K562 (cell line): ENCODE data around the gene EOMES. TPM values are rescaled to one million over a fixed set of nuclear protein-coding genes. Genes with fewer than 3 reads are reported as not detected.

Source experiments
- ATAC-seq: fragments of 200-7000 bp; cut with Tn5 transposase; 3 replicates; pipeline ENCODE4 v1.9.1; 2020; ENCODE audit warnings: moderate library complexity
- BruUV-seq: library from RNA; stranded (reverse); fragments of 400-500 nt; replicated peaks from 2 replicates; lab custom pipeline; 2021; lab: Mats Ljungman, UMichigan
- CTCF ChIA-PET: fragments of 300-600 bp; formaldehyde crosslinking; extraction: SDS; loops from one replicate; lab custom pipeline; 2021; ENCODE audit warnings: low intra/inter-chr PET ratio; lab: Yijun Ruan, JAX
- POLR2A ChIA-PET: fragments of 300-600, 350-650 bp; sonication (Branson Sonifier 250); formaldehyde crosslinking; extraction: SDS; loops from one replicate; lab custom pipeline; 2021; ENCODE audit warnings: antibody characterized with exemption, inconsistent platforms; lab: Yijun Ruan, JAX
- DNase-seq, 4 experiments: peaks; one replicate each; pipeline versions ENCODE4 v3.0.0 to v3.0.0-alpha.2; 2011 to 2018; ENCODE audit warnings: low spot score in 3 of 4, mixed read lengths in 3 of 4; ENCODE audit errors: extremely low read depth in 1 of 4
- FAIRE-seq: peaks from 2 replicates; lab custom pipeline; 2011; peaks lifted over from hg19 to GRCh38; lab: Jason Lieb, UNC
- H2AFZ ChIP-seq: 2 replicates; pipeline ENCODE4 v1.6.0; 2011; ENCODE audit warnings: low read depth, low read length, control low read depth, inconsistent platforms
- H3K27ac ChIP-seq: fragments of 200-600 bp; 3 replicates; pipeline ENCODE4 v1.8.0; 2011; ENCODE audit warnings: low read depth, mild to moderate bottlenecking, control low read depth, inconsistent platforms, low read length, moderate library complexity, mixed read lengths; ENCODE audit errors: extremely low read depth
- H3K27me3 ChIP-seq, 2 experiments: fragments of 300-600 bp in 1 of 2; 2 replicates in 1 of 2; 3 replicates in 1 of 2; pipeline versions ENCODE4 v1.6.0 to v1.8.0; 2011; ENCODE audit warnings: inconsistent platforms in 2 of 2, low read length in 2 of 2, mild to moderate bottlenecking in 1 of 2, mixed read lengths in 1 of 2, moderate library complexity in 1 of 2; ENCODE audit not compliant: control insufficient read depth in 2 of 2, insufficient read depth in 2 of 2
- H3K36me3 ChIP-seq: fragments of 300-600 bp; 3 replicates; pipeline ENCODE4 v1.8.0; 2011; ENCODE audit warnings: mild to moderate bottlenecking, low read length, inconsistent platforms; ENCODE audit not compliant: control insufficient read depth, insufficient read depth
- H3K4me1 ChIP-seq, 2 experiments: fragments of 200-600 bp in 1 of 2; replicated peaks in 1 of 2; 2 replicates in 1 of 2; 3 replicates in 1 of 2; pipeline versions ENCODE4 v1.5.1 to v1.8.0; 2011; ENCODE audit warnings: inconsistent platforms in 2 of 2, low read length in 2 of 2, mild to moderate bottlenecking in 1 of 2, mixed read lengths in 1 of 2, moderate library complexity in 1 of 2; ENCODE audit not compliant: control insufficient read depth in 2 of 2, insufficient read depth in 2 of 2
- H3K4me2 ChIP-seq: 2 replicates; pipeline ENCODE4 v1.6.1; 2011; ENCODE audit warnings: low read length, control low read depth, inconsistent platforms, mixed read lengths; ENCODE audit not compliant: insufficient read depth
- H3K4me3 ChIP-seq: fragments of 200-600 bp; sonication (generic), shearing (Covaris generic); 2 replicates; pipeline ENCODE4 v1.5.1; 2016; ENCODE audit warnings: control low read depth, inconsistent platforms
- H3K79me2 ChIP-seq: fragments of 200-600 bp; 3 replicates; pipeline ENCODE4 v1.8.0; 2011; ENCODE audit warnings: low read length, inconsistent platforms; ENCODE audit not compliant: control insufficient read depth, insufficient read depth
- H3K9ac ChIP-seq, 2 experiments: 2 replicates each; pipeline versions ENCODE4 v1.6.0 to v1.6.1; 2011; ENCODE audit warnings: low read depth in 2 of 2, low read length in 2 of 2, control low read depth in 1 of 2, inconsistent platforms in 1 of 2, mild to moderate bottlenecking in 1 of 2, mixed read lengths in 1 of 2; ENCODE audit not compliant: insufficient read depth in 1 of 2
- H3K9me1 ChIP-seq: one replicate; pipeline ENCODE4 v1.6.0; 2011; ENCODE audit warnings: inconsistent platforms, mild to moderate bottlenecking, low read length, moderate library complexity; ENCODE audit not compliant: control insufficient read depth, insufficient read depth
- H3K9me3 ChIP-seq: replicated peaks from 2 replicates; pipeline ENCODE4 v1.5.1; 2011; ENCODE audit warnings: low read depth, low read length, inconsistent platforms; ENCODE audit not compliant: control insufficient read depth, insufficient read depth
- H4K20me1 ChIP-seq: replicated peaks from 2 replicates; pipeline ENCODE4 v1.6.1; 2011; ENCODE audit warnings: low read length, inconsistent platforms, mixed read lengths; ENCODE audit not compliant: control insufficient read depth, insufficient read depth
- ADNP ChIP-seq: fragments of 200-800 bp; sonication (Bioruptor generic); IDR thresholded peaks from 2 replicates; pipeline ENCODE4 v1.6.1; 2016; ENCODE audit warnings: missing genetic modification characterization, missing compliant biosample characterization
- LCOR ChIP-seq: sonication (generic); formaldehyde crosslinking; IDR thresholded peaks from 2 replicates; pipeline ENCODE4 v1.8.0; 2022; ENCODE audit warnings: mild to moderate bottlenecking, missing genetic modification reagents
- MAZ ChIP-seq, 2 experiments: fragments of 450-650 bp in 1 of 2; sonication (generic) in 1 of 2; formaldehyde crosslinking; IDR thresholded peaks in 1 of 2; conservative IDR thresholded peaks in 1 of 2; 2 replicates each; pipeline versions ENCODE4 v1.4.0 to v1.5.0; 2020; ENCODE audit warnings: mild to moderate bottlenecking in 1 of 2, missing genetic modification reagents in 1 of 2
- NFXL1 ChIP-seq: fragments of 450-650 bp; formaldehyde crosslinking; IDR thresholded peaks from 2 replicates; pipeline ENCODE4 v1.4.0; 2021; ENCODE audit warnings: mild to moderate bottlenecking
- POLR2AphosphoS5 ChIP-seq: IDR thresholded peaks from 2 replicates; pipeline ENCODE4 v1.6.1; 2011; ENCODE audit warnings: mild to moderate bottlenecking, low read depth, low read length, moderate library complexity; ENCODE audit not compliant: control insufficient read depth, insufficient read depth
- PPARD ChIP-seq: fragments of 250-450 bp; sonication (Bioruptor Pico); IDR thresholded peaks from 2 replicates; pipeline ENCODE4 v1.8.0; 2022; ENCODE audit warnings: inconsistent platforms, mild to moderate bottlenecking, moderate library complexity
- RBM34 ChIP-seq: fragments of 200-400 bp; formaldehyde crosslinking; IDR thresholded peaks from 2 replicates; pipeline ENCODE4 v1.6.1; 2018; ENCODE audit warnings: low read length, borderline replicate concordance; ENCODE audit not compliant: insufficient read depth
- SRSF7 ChIP-seq: fragments of 200-400 bp; formaldehyde crosslinking; optimal IDR thresholded peaks from 2 replicates; pipeline ENCODE3; 2017; ENCODE audit warnings: mild to moderate bottlenecking, low read depth, low read length
- ZBTB33 ChIP-seq: sonication (generic); formaldehyde crosslinking; IDR thresholded peaks from 2 replicates; pipeline ENCODE4 v1.8.1; 2023; ENCODE audit warnings: mild to moderate bottlenecking, missing genetic modification reagents
- ZKSCAN1 ChIP-seq: fragments of 150-350 bp; IDR thresholded peaks from 2 replicates; pipeline ENCODE4 v1.6.1; 2016; ENCODE audit warnings: low read depth, low read length
- ZNF232 ChIP-seq: sonication (generic); formaldehyde crosslinking; IDR thresholded peaks from 2 replicates; pipeline ENCODE4 v1.8.0; 2022; ENCODE audit warnings: mild to moderate bottlenecking, missing genetic modification reagents
- ZNF644 ChIP-seq: fragments of 200-800 bp; sonication (Bioruptor generic); IDR thresholded peaks from 2 replicates; pipeline ENCODE4 v1.6.1; 2016; ENCODE audit warnings: low read depth, missing genetic modification characterization, missing compliant biosample characterization
- ZNF778 ChIP-seq: fragments of 450-650 bp; formaldehyde crosslinking; IDR thresholded peaks from 2 replicates; pipeline ENCODE4 v1.4.0; 2020; ENCODE audit warnings: mild to moderate bottlenecking, moderate library complexity
- WGBS: fragments of 100-300 bp; shearing (Covaris generic); methylation state at CpG from one replicate; pipeline ENCODE4 v1.1.6; 2016; ENCODE audit warnings: low coverage, mixed read lengths; ENCODE audit not compliant: insufficient coverage; ENCODE audit errors: missing lambda C conversion rate; 5-methylcytosine and 5-hydroxymethylcytosine counted together
- in situ Hi-C: fragments of 300-500 bp; cut with MboI; formaldehyde crosslinking; loops from 4 replicates; pipeline ENCODE4 v1.15.0; 2018; ENCODE audit warnings: inconsistent platforms, mixed read lengths
- intact Hi-C: fragments of 100-400 bp; cut with micrococcal nuclease; formaldehyde crosslinking; loops from 2 replicates; pipeline ENCODE4 v1.14.2; 2022
- polyA plus RNA-seq, 8 experiments: library from polyadenylated mRNA; depleted of rRNA in 4 of 8; stranded (reverse) in 5 of 8; unstranded in 3 of 8; fragments of >200 nt; fragmentation: Nextera tagmentation in 2 of 8; fragmentation: Illumina TruSeq in 1 of 8; extraction: Ambion mirVana in 2 of 8; extraction: Trizol in 1 of 8; gene quantifications; 2 replicates each; pipeline versions ENCODE4 v1.2.1 to v1.2.3, GENCODE V29; 2011 to 2014; ENCODE audit warnings: inconsistent platforms in 1 of 8, missing spikeins in 1 of 8
- total RNA-seq, 7 experiments: library from RNA; depleted of rRNA in 6 of 7; stranded (reverse); fragments of >200 nt in 6 of 7; fragmentation: Illumina TruSeq in 2 of 7; extraction: Trizol in 2 of 7; gene quantifications; 2 replicates each; pipeline versions ENCODE4 v1.2.1 to v1.2.3, GENCODE V29; 2011 to 2021; ENCODE audit warnings: low replicate concordance in 1 of 7
- TF ChIP-seq, protein P1 (sequence below): fragments of 450-650 bp; conservative IDR thresholded peaks from 2 replicates; pipeline ENCODE4 v1.6.1; 2016; ENCODE audit warnings: missing genetic modification characterization, low read depth, mild to moderate bottlenecking, control low read depth, missing compliant biosample characterization
- TF ChIP-seq, protein P2 (sequence below): fragments of 450-650 bp; formaldehyde crosslinking; conservative IDR thresholded peaks from 2 replicates; pipeline ENCODE4 v1.4.0; 2022; ENCODE audit warnings: mild to moderate bottlenecking, missing genetic modification characterization

Gene EOMES
- total and polyA plus RNA-seq, 9 of the 15 experiments (the other 6 are each of a cell fraction or from before 2014, with no cell fraction given) = 0.07 TPM; not detected in 8

DNA sequence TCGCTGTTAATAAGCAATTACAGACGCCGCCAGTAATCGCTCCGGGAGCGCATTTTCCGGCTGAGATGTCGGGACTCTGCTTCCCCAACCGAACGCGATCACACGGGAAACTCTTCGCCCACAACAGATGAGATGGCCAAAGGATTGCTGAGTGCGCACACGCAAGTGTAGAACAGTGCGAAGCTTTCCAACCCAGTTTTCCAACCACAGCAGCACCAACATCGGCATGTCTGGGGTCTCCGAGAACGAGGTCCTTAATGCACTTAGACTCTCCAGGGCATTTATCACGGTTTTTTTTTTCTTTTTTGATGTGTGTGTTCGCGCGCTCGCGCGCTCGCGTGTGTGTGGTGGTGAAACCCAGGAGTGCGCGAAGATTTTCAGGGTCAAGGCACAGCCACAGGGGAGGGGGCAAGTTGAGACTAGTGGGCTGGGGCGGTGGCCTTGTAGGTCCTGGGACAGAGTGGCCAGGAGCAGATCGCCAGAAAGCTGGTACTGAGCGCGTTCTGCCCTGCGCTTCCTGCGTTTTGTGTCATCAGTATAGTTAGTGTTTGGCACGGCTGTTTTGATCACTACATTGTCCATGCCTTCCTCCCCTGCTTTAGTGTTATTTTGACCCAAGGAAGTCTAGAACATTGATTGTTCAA is 1.8 kb upstream of the EOMES start (continued):
- TF ChIP-seq, protein P1, sequence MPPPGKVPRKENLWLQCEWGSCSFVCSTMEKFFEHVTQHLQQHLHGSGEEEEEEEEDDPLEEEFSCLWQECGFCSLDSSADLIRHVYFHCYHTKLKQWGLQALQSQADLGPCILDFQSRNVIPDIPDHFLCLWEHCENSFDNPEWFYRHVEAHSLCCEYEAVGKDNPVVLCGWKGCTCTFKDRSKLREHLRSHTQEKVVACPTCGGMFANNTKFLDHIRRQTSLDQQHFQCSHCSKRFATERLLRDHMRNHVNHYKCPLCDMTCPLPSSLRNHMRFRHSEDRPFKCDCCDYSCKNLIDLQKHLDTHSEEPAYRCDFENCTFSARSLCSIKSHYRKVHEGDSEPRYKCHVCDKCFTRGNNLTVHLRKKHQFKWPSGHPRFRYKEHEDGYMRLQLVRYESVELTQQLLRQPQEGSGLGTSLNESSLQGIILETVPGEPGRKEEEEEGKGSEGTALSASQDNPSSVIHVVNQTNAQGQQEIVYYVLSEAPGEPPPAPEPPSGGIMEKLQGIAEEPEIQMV = no peak
- TF ChIP-seq PPARD (CRISPR knock-in tag) = no peak
- no peak for TF ChIP-seq MAZ (CRISPR knock-in tag; conservative IDR thresholded peaks at IDR 0.05 in 1 of 2, IDR thresholded peaks at IDR 0.05 in 1 of 2)

- DNase-seq (no peak), ATAC-seq (no peak), FAIRE-seq (no peak)
- H3K9me1 ChIP-seq = no peaks in the 10 kb centered on the region
- WGBS = 17% methylated on average over 15 of the region's 15 CpGs
- H3K9ac ChIP-seq = no peak overlapping the region
- H3K27me3 ChIP-seq = peaks cover 2 to 17% of the 10 kb centered on the region in 2 experiments; a peak in 2 of 5 replicates
- H3K79me2 ChIP-seq = no peaks in the 10 kb centered on the region
- no peaks in the 10 kb centered on the region for H3K9me3 ChIP-seq
- H3K27ac ChIP-seq = no peak overlapping the region
- no peaks in the 10 kb centered on the region for H3K36me3 ChIP-seq
- H2AFZ ChIP-seq = no peak overlapping the region
- no peak overlapping the region for H3K4me3 ChIP-seq
- POLR2A ChIA-PET = no interaction called here
- peaks cover 0 to 7% of the 10 kb centered on the region in 2 experiments; a peak in 1 of 5 replicates for H3K4me1 ChIP-seq
- CTCF ChIA-PET = no interaction called here
- intact Hi-C loops (no loop called here), in situ Hi-C loops (no loop called here)
- no peaks in the 10 kb centered on the region for H4K20me1 ChIP-seq
- BruUV-seq = no TSS peak
- no peak overlapping the region for H3K4me2 ChIP-seq
- TF ChIP-seq NFXL1 (CRISPR knock-in tag) (no peak), ZNF778 (CRISPR knock-in tag) (no peak), ZNF644 (tag) (no peak), ADNP (tag) (no peak), POLR2AphosphoS5 (no peak), LCOR (CRISPR knock-in tag) (no peak), ZNF232 (CRISPR knock-in tag) (no peak), ZBTB33 (CRISPR knock-in tag) (no peak), ZKSCAN1 (no peak), SRSF7 (no peak), RBM34 (no peak)
- TF ChIP-seq, protein P2, sequence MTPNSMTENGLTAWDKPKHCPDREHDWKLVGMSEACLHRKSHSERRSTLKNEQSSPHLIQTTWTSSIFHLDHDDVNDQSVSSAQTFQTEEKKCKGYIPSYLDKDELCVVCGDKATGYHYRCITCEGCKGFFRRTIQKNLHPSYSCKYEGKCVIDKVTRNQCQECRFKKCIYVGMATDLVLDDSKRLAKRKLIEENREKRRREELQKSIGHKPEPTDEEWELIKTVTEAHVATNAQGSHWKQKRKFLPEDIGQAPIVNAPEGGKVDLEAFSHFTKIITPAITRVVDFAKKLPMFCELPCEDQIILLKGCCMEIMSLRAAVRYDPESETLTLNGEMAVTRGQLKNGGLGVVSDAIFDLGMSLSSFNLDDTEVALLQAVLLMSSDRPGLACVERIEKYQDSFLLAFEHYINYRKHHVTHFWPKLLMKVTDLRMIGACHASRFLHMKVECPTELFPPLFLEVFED (CRISPR knock-in tag) = no peak
Measured at GRCh38 chr3:27723456-27723814, 1.3 kb upstream of the EOMES start.
